Erythroblast (primary cell): Measurements from ENCODE around the gene NRF1.

Source experiments
- GATA1 ChIP-seq: IDR thresholded peaks from 2 replicates; pipeline ENCODE4 v1.6.1; 2011; ENCODE audit warnings: low read depth, mild to moderate bottlenecking, control low read depth, low read length, moderate library complexity
- POLR2A ChIP-seq: IDR thresholded peaks from 2 replicates; pipeline ENCODE4 v1.6.1; 2011; ENCODE audit warnings: mild to moderate bottlenecking, low read length

- TF ChIP-seq POLR2A (no peak), GATA1 (no peak)
Measured at GRCh38 chr7:129707910-129708499, 96.5 kb downstream of the NRF1 start.
